Breast epithelium (tissue), 3 donors: ENCODE results near the gene C2CD4D.
"Not testable (repeated sequence)": the region's sequence is repeated elsewhere in the genome, so short reads cannot be mapped to it uniquely, and the experiment has no call there.

ENCODE experiments used
- CTCF ChIP-seq, 3 donors: fragments of 450-650 bp; IDR thresholded peaks; one replicate each; pipeline ENCODE4 v1.5.1; 2016 to 2017; ENCODE audit warnings: antibody characterized with exemption in 3 of 3, mild to moderate bottlenecking in 3 of 3, moderate library complexity in 3 of 3
- POLR2A ChIP-seq: fragments of 450-650 bp; IDR thresholded peaks from one replicate; pipeline ENCODE4 v1.6.1; 2016; ENCODE audit warnings: antibody characterized with exemption, mild to moderate bottlenecking, moderate library complexity

- not testable (repeated sequence) for TF ChIP-seq CTCF (IDR thresholded peaks at IDR 0.05); POLR2A
These were observed 44.3 kb upstream of the C2CD4D start for GRCh38 chr1:151883898-151884297.
